PC-3 (cell line): ENCODE results near the gene RASSF4. TPM values are rescaled to one million over a fixed set of nuclear protein-coding genes. Genes with fewer than 3 reads are reported as not detected.

Source experiments
- ATAC-seq: fragments of 200-7000 bp; cut with Tn5 transposase; 2 replicates; pipeline ENCODE4 v1.9.1; 2020; ENCODE audit warnings: mild to moderate bottlenecking, moderate library complexity
- BruUV-seq: library from RNA; stranded (reverse); fragments of 400-500 nt; replicated peaks from 2 replicates; lab custom pipeline; 2021; lab: Mats Ljungman, UMichigan
- CTCF ChIA-PET: fragments of 300-600 bp; sonication (Branson Sonifier 250); formaldehyde crosslinking; loops from one replicate; lab custom pipeline; 2022; ENCODE audit warnings: antibody characterized with exemption; lab: Charles Lee
- POLR2A ChIA-PET: fragments of 300-600 bp; sonication (Branson Sonifier 250); formaldehyde crosslinking; loops from one replicate; lab custom pipeline; 2022; ENCODE audit warnings: antibody characterized with exemption; ENCODE audit not compliant: unreplicated experiment; lab: Charles Lee
- DNase-seq: peaks from one replicate; pipeline ENCODE4 v3.0.0-alpha.2; 2015
- H2AFZ ChIP-seq: fragments of 300-600 bp; sonication (generic); 2 replicates; pipeline ENCODE4 v1.6.0; 2016; ENCODE audit warnings: antibody characterized with exemption, low read length
- H3F3A ChIP-seq: fragments of 300-600 bp; sonication (generic); one replicate; pipeline ENCODE4 v1.6.0; 2017; ENCODE audit warnings: antibody characterized with exemption, low read length, control low read depth, mild to moderate bottlenecking; ENCODE audit not compliant: unreplicated experiment
- H3K27ac ChIP-seq: fragments of 300-600 bp; sonication (generic); 2 replicates; pipeline ENCODE4 v1.5.1; 2016; ENCODE audit warnings: mild to moderate bottlenecking, low read length
- H3K27me3 ChIP-seq: fragments of 300-600 bp; sonication (generic); 2 replicates; pipeline ENCODE4 v1.6.1; 2016; ENCODE audit warnings: low read length, mixed read lengths
- H3K36me3 ChIP-seq: fragments of 300-600 bp; sonication (generic); 2 replicates; pipeline ENCODE4 v1.6.1; 2016; ENCODE audit warnings: low read depth, mixed run types, low read length, mixed read lengths
- H3K4me1 ChIP-seq: fragments of 300-600 bp; sonication (generic); 2 replicates; pipeline ENCODE4 v1.5.1; 2016; ENCODE audit warnings: low read length; ENCODE audit not compliant: insufficient read depth
- H3K4me2 ChIP-seq: fragments of 300-600 bp; sonication (generic); 2 replicates; pipeline ENCODE4 v1.6.0; 2016; ENCODE audit warnings: low read length
- H3K4me3 ChIP-seq: fragments of 300-600 bp; sonication (generic); 2 replicates; pipeline ENCODE4 v1.5.1; 2016; ENCODE audit warnings: mild to moderate bottlenecking, low read length, mixed read lengths
- H3K79me2 ChIP-seq: fragments of 300-600 bp; sonication (generic); 2 replicates; pipeline ENCODE4 v1.6.1; 2017; ENCODE audit warnings: low read length, mixed read lengths
- H3K9ac ChIP-seq: fragments of 300-600 bp; sonication (generic); 2 replicates; pipeline ENCODE4 v1.6.0; 2016; ENCODE audit warnings: mild to moderate bottlenecking, low read length
- H3K9me2 ChIP-seq: fragments of 300-600 bp; sonication (generic); replicated peaks from 2 replicates; pipeline ENCODE4 v1.6.1; 2016; ENCODE audit warnings: mixed run types, low read length, mixed read lengths
- H3K9me3 ChIP-seq: fragments of 300-600 bp; sonication (generic); 2 replicates; pipeline ENCODE4 v1.6.1; 2016; ENCODE audit warnings: low read length, mixed read lengths
- H4K20me1 ChIP-seq: fragments of 300-600 bp; sonication (generic); 2 replicates; pipeline ENCODE4 v1.6.1; 2016; ENCODE audit warnings: low read length, mixed read lengths
- CTCF ChIP-seq: fragments of 300-600 bp; sonication (generic); conservative IDR thresholded peaks from 2 replicates; pipeline ENCODE4 v1.5.1; 2017; ENCODE audit warnings: antibody characterized with exemption, low read depth, mild to moderate bottlenecking, low read length
- EZH2 ChIP-seq: fragments of 300-600 bp; sonication (generic); IDR thresholded peaks from one replicate; pipeline ENCODE4 v1.6.1; 2017; ENCODE audit warnings: antibody characterized with exemption, mild to moderate bottlenecking, low read length; ENCODE audit not compliant: unreplicated experiment
- EZH2phosphoT487 ChIP-seq: fragments of 300-600 bp; sonication (generic); IDR thresholded peaks from 2 replicates; pipeline ENCODE4 v1.6.1; 2018; ENCODE audit warnings: mild to moderate bottlenecking, antibody characterized with exemption, low read length, borderline replicate concordance
- intact Hi-C: fragments of 100-400 bp; cut with micrococcal nuclease; formaldehyde crosslinking; loops from 2 replicates; pipeline ENCODE4 v1.9.0; 2023
- total RNA-seq: library from RNA; depleted of rRNA; stranded (reverse); fragments of >200 nt; gene quantifications from 2 replicates; pipeline ENCODE4 v1.2.3, GENCODE V29; 2014

RASSF4 gene
- total RNA-seq, 1 experiment from 2014 or later = 8.7 TPM

- Histone ChIP-seq H3K36me3 (no peaks in the 10 kb centered on the region), H3K9me3 (no peaks in the 10 kb centered on the region), H3K9ac (no peak overlapping the region), H3K27ac (no peak overlapping the region), H2AFZ (no peak overlapping the region), H3K79me2 (peaks cover 15% of the 10 kb centered on the region), H3K27me3 (no peaks in the 10 kb centered on the region), H3K4me1 (peaks cover 19% of the 10 kb centered on the region), H4K20me1 (no peaks in the 10 kb centered on the region), H3K4me3 (no peak overlapping the region), H3K9me2 (no peaks in the 10 kb centered on the region), H3K4me2 (no peak overlapping the region), H3F3A (no peaks in the 10 kb centered on the region)
- DNase-seq = no peak
- no peak for TF ChIP-seq EZH2
- no peak for TF ChIP-seq CTCF
- no peak for ATAC-seq
- no TSS peak for BruUV-seq
- intact Hi-C loops = no loop called here
- CTCF ChIA-PET = interaction anchor here (0.6 kb wide), 1 partner anchor 84 kb away, joined by 4 read pairs; no protein-coding TSS in a partner anchor
- POLR2A ChIA-PET = no interaction called here
Measured at GRCh38 chr10:44961230-44961571, 1.6 kb downstream of the RASSF4 start.

- Histone ChIP-seq H3K4me2 (no peak overlapping the region), H3K4me3 (no peak overlapping the region), H3K27me3 (no peaks in the 10 kb centered on the region), H2AFZ (no peak overlapping the region), H3K9me2 (no peaks in the 10 kb centered on the region), H3K9ac (no peak overlapping the region), H3K36me3 (no peaks in the 10 kb centered on the region), H3K79me2 (peaks cover 15% of the 10 kb centered on the region), H3K9me3 (no peaks in the 10 kb centered on the region), H3K27ac (no peak overlapping the region), H3K4me1 (peaks cover 19% of the 10 kb centered on the region), H3F3A (no peaks in the 10 kb centered on the region), H4K20me1 (no peaks in the 10 kb centered on the region)
- no peak for ATAC-seq
- ChIA-PET POLR2A (no interaction called here), CTCF (interaction anchor here (0.5 kb wide), 1 partner anchor 15 kb away, joined by 3 read pairs; no protein-coding TSS in a partner anchor)
- intact Hi-C loops = no loop called here
- DNase-seq = no peak
- no TSS peak for BruUV-seq
- TF ChIP-seq CTCF (no peak), EZH2phosphoT487 (no peak), EZH2 (no peak)
Measured at GRCh38 chr10:44961931-44962750, 2.5 kb downstream of the RASSF4 start.
